Ishikawa (cell line): ENCODE data around the gene CAB39.

Source experiments
- CEBPB ChIP-seq: IDR thresholded peaks from 2 replicates; pipeline ENCODE4 v1.6.1; 2012
- CREB1 ChIP-seq: IDR thresholded peaks from 2 replicates; pipeline ENCODE4 v1.6.1; 2012; ENCODE audit warnings: low read depth
- EP300 ChIP-seq: IDR thresholded peaks from 2 replicates; pipeline ENCODE4 v1.6.1; 2012; ENCODE audit warnings: borderline replicate concordance
- FOXM1 ChIP-seq: IDR thresholded peaks from 2 replicates; pipeline ENCODE4 v1.6.1; 2012; ENCODE audit warnings: low read depth, borderline replicate concordance
- NFIC ChIP-seq: IDR thresholded peaks from 2 replicates; pipeline ENCODE4 v1.6.1; 2012
- TAF1 ChIP-seq: IDR thresholded peaks from 2 replicates; pipeline ENCODE4 v1.6.1; 2012; ENCODE audit warnings: low read depth, mild to moderate bottlenecking
- TCF12 ChIP-seq: IDR thresholded peaks from 2 replicates; pipeline ENCODE4 v1.6.1; 2012; ENCODE audit warnings: low read depth
- TEAD4 ChIP-seq: IDR thresholded peaks from 2 replicates; pipeline ENCODE4 v1.6.1; 2012
- ZBTB7A ChIP-seq: IDR thresholded peaks from 2 replicates; pipeline ENCODE4 v1.6.1; 2012; ENCODE audit warnings: low read depth
- TF ChIP-seq, protein P1 (sequence below): IDR thresholded peaks from 2 replicates; pipeline ENCODE4 v1.6.1; 2012; ENCODE audit warnings: low read depth, mild to moderate bottlenecking
- TF ChIP-seq, protein P2 (sequence below): IDR thresholded peaks from 2 replicates; pipeline ENCODE4 v1.6.1; 2012
- TF ChIP-seq, protein P3 (sequence below): IDR thresholded peaks from 2 replicates; pipeline ENCODE4 v1.6.1; 2012

DNA sequence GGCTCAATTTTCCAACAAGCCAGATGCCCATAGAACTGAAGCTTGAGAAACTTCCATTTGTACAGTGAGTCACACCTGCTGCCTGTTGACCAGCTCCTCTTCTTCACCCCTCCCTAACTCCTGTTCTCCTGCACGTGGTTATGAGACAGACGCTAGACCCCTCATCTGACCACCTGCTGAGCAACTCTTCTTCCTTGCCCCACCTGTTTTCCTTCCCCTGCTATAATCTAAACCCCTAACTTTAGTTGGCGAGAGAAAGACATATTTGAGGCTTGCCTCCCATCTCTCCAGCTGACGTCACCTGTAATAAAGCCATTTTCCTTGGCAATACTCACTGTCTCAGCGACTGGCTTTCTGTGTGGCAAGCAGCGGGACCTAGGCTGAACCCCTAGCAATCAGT is 129.8 kb downstream of the CAB39 start:
- TF ChIP-seq FOXM1 (no peak), NFIC (no peak), CEBPB (no peak), TAF1 (no peak), EP300 (no peak), TCF12 (no peak), TEAD4 (no peak), CREB1 (no peak), ZBTB7A (no peak)
- TF ChIP-seq, protein P1, sequence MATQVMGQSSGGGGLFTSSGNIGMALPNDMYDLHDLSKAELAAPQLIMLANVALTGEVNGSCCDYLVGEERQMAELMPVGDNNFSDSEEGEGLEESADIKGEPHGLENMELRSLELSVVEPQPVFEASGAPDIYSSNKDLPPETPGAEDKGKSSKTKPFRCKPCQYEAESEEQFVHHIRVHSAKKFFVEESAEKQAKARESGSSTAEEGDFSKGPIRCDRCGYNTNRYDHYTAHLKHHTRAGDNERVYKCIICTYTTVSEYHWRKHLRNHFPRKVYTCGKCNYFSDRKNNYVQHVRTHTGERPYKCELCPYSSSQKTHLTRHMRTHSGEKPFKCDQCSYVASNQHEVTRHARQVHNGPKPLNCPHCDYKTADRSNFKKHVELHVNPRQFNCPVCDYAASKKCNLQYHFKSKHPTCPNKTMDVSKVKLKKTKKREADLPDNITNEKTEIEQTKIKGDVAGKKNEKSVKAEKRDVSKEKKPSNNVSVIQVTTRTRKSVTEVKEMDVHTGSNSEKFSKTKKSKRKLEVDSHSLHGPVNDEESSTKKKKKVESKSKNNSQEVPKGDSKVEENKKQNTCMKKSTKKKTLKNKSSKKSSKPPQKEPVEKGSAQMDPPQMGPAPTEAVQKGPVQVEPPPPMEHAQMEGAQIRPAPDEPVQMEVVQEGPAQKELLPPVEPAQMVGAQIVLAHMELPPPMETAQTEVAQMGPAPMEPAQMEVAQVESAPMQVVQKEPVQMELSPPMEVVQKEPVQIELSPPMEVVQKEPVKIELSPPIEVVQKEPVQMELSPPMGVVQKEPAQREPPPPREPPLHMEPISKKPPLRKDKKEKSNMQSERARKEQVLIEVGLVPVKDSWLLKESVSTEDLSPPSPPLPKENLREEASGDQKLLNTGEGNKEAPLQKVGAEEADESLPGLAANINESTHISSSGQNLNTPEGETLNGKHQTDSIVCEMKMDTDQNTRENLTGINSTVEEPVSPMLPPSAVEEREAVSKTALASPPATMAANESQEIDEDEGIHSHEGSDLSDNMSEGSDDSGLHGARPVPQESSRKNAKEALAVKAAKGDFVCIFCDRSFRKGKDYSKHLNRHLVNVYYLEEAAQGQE, result no peak
- TF ChIP-seq, protein P2, sequence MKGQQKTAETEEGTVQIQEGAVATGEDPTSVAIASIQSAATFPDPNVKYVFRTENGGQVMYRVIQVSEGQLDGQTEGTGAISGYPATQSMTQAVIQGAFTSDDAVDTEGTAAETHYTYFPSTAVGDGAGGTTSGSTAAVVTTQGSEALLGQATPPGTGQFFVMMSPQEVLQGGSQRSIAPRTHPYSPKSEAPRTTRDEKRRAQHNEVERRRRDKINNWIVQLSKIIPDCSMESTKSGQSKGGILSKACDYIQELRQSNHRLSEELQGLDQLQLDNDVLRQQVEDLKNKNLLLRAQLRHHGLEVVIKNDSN, result no peak
- TF ChIP-seq, protein P3, sequence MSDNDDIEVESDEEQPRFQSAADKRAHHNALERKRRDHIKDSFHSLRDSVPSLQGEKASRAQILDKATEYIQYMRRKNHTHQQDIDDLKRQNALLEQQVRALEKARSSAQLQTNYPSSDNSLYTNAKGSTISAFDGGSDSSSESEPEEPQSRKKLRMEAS, result no peak
